H1 (cell line): ENCODE measurements around the gene CMBL. TPM values are rescaled to one million over a fixed set of nuclear protein-coding genes. Genes with fewer than 3 reads are reported as not detected.

ENCODE experiments used
- CTCF ChIA-PET: fragments of 300-600 bp; sonication (Branson Sonifier 250); formaldehyde crosslinking; loops from one replicate; lab custom pipeline; 2021; ENCODE audit not compliant: partially characterized antibody; lab: Charles Lee
- POLR2A ChIA-PET: fragments of 300-600 bp; sonication (Branson Sonifier 250); formaldehyde crosslinking; loops from one replicate; lab custom pipeline; 2021; ENCODE audit warnings: inconsistent platforms; ENCODE audit not compliant: partially characterized antibody; lab: Charles Lee
- DNase-seq, 2 experiments: peaks; one replicate each; pipeline versions ENCODE4 v3.0.0 to v3.0.0-alpha.2; 2010 to 2022; ENCODE audit warnings: low spot score in 2 of 2, low read depth in 1 of 2, mixed read lengths in 1 of 2
- FAIRE-seq: peaks from 2 replicates; lab custom pipeline; 2011; peaks lifted over from hg19 to GRCh38; lab: Jason Lieb, UNC
- H2AFZ ChIP-seq: 2 replicates; pipeline ENCODE4 v1.8.1; 2012; ENCODE audit warnings: low read length, inconsistent platforms
- H2AK5ac ChIP-seq: 2 replicates; pipeline ENCODE4 v1.6.1; 2013; ENCODE audit warnings: low read depth, low read length
- H2BK120ac ChIP-seq: replicated peaks from 2 replicates; pipeline ENCODE3; 2013; ENCODE audit warnings: low read depth, low read length, inconsistent platforms
- H2BK12ac ChIP-seq: 2 replicates; pipeline ENCODE4 v1.6.1; 2013; ENCODE audit warnings: low read depth, low read length
- H2BK15ac ChIP-seq: 2 replicates; pipeline ENCODE4 v1.6.1; 2013; ENCODE audit warnings: low read length
- H2BK20ac ChIP-seq: 2 replicates; pipeline ENCODE4 v1.6.1; 2013; ENCODE audit warnings: low read length
- H2BK5ac ChIP-seq: 2 replicates; pipeline ENCODE4 v1.6.1; 2013; ENCODE audit warnings: low read depth, low read length
- H3K14ac ChIP-seq: 2 replicates; pipeline ENCODE4 v1.6.1; 2013; ENCODE audit warnings: inconsistent platforms; ENCODE audit not compliant: insufficient read length
- H3K18ac ChIP-seq: 2 replicates; pipeline ENCODE4 v1.6.1; 2013; ENCODE audit warnings: low read length; ENCODE audit errors: extremely low read depth
- H3K23ac ChIP-seq: 2 replicates; pipeline ENCODE4 v1.6.1; 2013; ENCODE audit warnings: inconsistent platforms; ENCODE audit not compliant: insufficient read length
- H3K23me2 ChIP-seq: 2 replicates; pipeline ENCODE4 v1.6.1; 2013; ENCODE audit warnings: low read depth, low read length
- H3K27ac ChIP-seq: 2 replicates; pipeline ENCODE4 v1.6.1; 2011; ENCODE audit warnings: low read depth, low read length, inconsistent platforms
- H3K27me3 ChIP-seq, 4 experiments: replicated peaks in 1 of 4; 1 replicate in 1 of 4; 2 replicates in 3 of 4; pipeline versions ENCODE4 v1.6.1 to v1.8.1; 2011 to 2013; ENCODE audit warnings: low read length in 3 of 4, mild to moderate bottlenecking in 3 of 4, inconsistent platforms in 2 of 4, mixed read lengths in 2 of 4, moderate library complexity in 1 of 4; ENCODE audit not compliant: control insufficient read depth in 3 of 4, insufficient read depth in 3 of 4; ENCODE audit errors: extremely low read depth in 1 of 4
- H3K36me3 ChIP-seq, 4 experiments: 2 replicates each; pipeline versions ENCODE4 v1.6.1 to v1.8.1; 2011 to 2013; ENCODE audit warnings: mild to moderate bottlenecking in 4 of 4, low read length in 3 of 4, moderate library complexity in 2 of 4, control low read depth in 1 of 4, inconsistent platforms in 1 of 4; ENCODE audit not compliant: insufficient read depth in 4 of 4, control insufficient read depth in 2 of 4
- H3K4ac ChIP-seq: replicated peaks from 2 replicates; pipeline ENCODE3; 2013; ENCODE audit warnings: low read length, low read depth, mixed read lengths, inconsistent platforms; ENCODE audit not compliant: insufficient read length
- H3K4me1 ChIP-seq, 4 experiments: replicated peaks in 1 of 4; 1 replicate in 1 of 4; 2 replicates in 3 of 4; pipeline versions ENCODE4 v1.6.1 to v1.8.1; 2011 to 2013; ENCODE audit warnings: low read length in 3 of 4, inconsistent platforms in 2 of 4, mixed read lengths in 1 of 4; ENCODE audit not compliant: insufficient read depth in 4 of 4, control insufficient read depth in 3 of 4
- H3K4me2 ChIP-seq, 2 experiments: 2 replicates each; pipeline versions ENCODE4 v1.6.1 to v1.8.1; 2011 to 2013; ENCODE audit warnings: low read depth in 2 of 2, low read length in 2 of 2, control low read depth in 1 of 2, inconsistent platforms in 1 of 2, mild to moderate bottlenecking in 1 of 2; ENCODE audit not compliant: insufficient read depth in 1 of 2
- H3K4me3 ChIP-seq, 4 experiments: fragments of 200-600, 300-600 bp in 1 of 4; sonication (generic), shearing (Covaris generic), sonication (Bioruptor Twin) in 1 of 4; 2 replicates each; pipeline versions ENCODE4 v1.5.1 to v1.8.1; 2011 to 2016; ENCODE audit warnings: low read length in 4 of 4, low read depth in 3 of 4, control low read depth in 2 of 4, inconsistent platforms in 2 of 4, mild to moderate bottlenecking in 2 of 4, mixed read lengths in 1 of 4, moderate library complexity in 1 of 4; ENCODE audit not compliant: insufficient read depth in 2 of 4; ENCODE audit errors: extremely low read depth in 1 of 4
- H3K56ac ChIP-seq: replicated peaks from 2 replicates; pipeline ENCODE3; 2013; ENCODE audit warnings: low read depth, mild to moderate bottlenecking, mixed read lengths, low read length, inconsistent platforms; ENCODE audit not compliant: insufficient read length
- H3K79me1 ChIP-seq: 2 replicates; pipeline ENCODE4 v1.6.1; 2013; ENCODE audit warnings: low read depth, low read length, control low read depth
- H3K79me2 ChIP-seq, 2 experiments: 2 replicates each; pipeline versions ENCODE4 v1.6.1 to v1.8.1; 2012 to 2013; ENCODE audit warnings: low read length in 2 of 2, mild to moderate bottlenecking in 2 of 2, inconsistent platforms in 1 of 2; ENCODE audit not compliant: insufficient read depth in 2 of 2, control insufficient read depth in 1 of 2
- H3K9ac ChIP-seq, 4 experiments: replicated peaks in 1 of 4; 1 replicate in 1 of 4; 2 replicates in 3 of 4; pipeline versions ENCODE4 v1.6.1 to v1.8.1; 2011 to 2013; ENCODE audit warnings: low read depth in 3 of 4, low read length in 3 of 4, control low read depth in 2 of 4, mild to moderate bottlenecking in 2 of 4, moderate library complexity in 2 of 4, inconsistent platforms in 1 of 4; ENCODE audit errors: extremely low read depth in 1 of 4
- H3K9me3 ChIP-seq, 2 experiments: 2 replicates each; pipeline versions ENCODE4 v1.6.1 to v1.8.1; 2012 to 2013; ENCODE audit warnings: mild to moderate bottlenecking in 2 of 2, moderate library complexity in 2 of 2, control low read depth in 1 of 2, inconsistent platforms in 1 of 2, low read depth in 1 of 2, low read length in 1 of 2, mixed read lengths in 1 of 2; ENCODE audit not compliant: insufficient read depth in 2 of 2
- H4K20me1 ChIP-seq, 2 experiments: replicated peaks in 1 of 2; 2 replicates each; pipeline versions ENCODE3 to v1.8.1; 2011 to 2013; ENCODE audit warnings: inconsistent platforms in 2 of 2, low read length in 2 of 2, mild to moderate bottlenecking in 1 of 2; ENCODE audit not compliant: insufficient read depth in 2 of 2, control insufficient read depth in 1 of 2
- H4K5ac ChIP-seq: 2 replicates; pipeline ENCODE4 v1.6.1; 2013; ENCODE audit warnings: low read length, low read depth, mixed read lengths, inconsistent platforms; ENCODE audit not compliant: insufficient read length
- H4K8ac ChIP-seq: 2 replicates; pipeline ENCODE4 v1.8.0; 2013; ENCODE audit warnings: mild to moderate bottlenecking, moderate library complexity, low read length, inconsistent platforms; ENCODE audit not compliant: insufficient read depth; ENCODE audit errors: extremely low read depth
- H4K91ac ChIP-seq: replicated peaks from 2 replicates; pipeline ENCODE3; 2013; ENCODE audit warnings: low read length, mixed read lengths, inconsistent platforms; ENCODE audit not compliant: insufficient read length
- CBX8 ChIP-seq: fragments of 300-800, 300-1000 bp; sonication (generic); IDR thresholded peaks from 2 replicates; pipeline ENCODE4 v1.7.1; 2016; ENCODE audit warnings: low read depth, low read length, borderline replicate concordance
- CHD2 ChIP-seq: IDR thresholded peaks from 2 replicates; pipeline ENCODE4 v1.6.1; 2012; ENCODE audit warnings: low read length, improper control_type of control experiment
- EZH2 ChIP-seq: fragments of 200-600 bp; sonication (generic); IDR thresholded peaks from 2 replicates; pipeline ENCODE4 v1.7.1; 2012; ENCODE audit warnings: low read depth, mild to moderate bottlenecking, moderate library complexity, low read length, inconsistent platforms; ENCODE audit not compliant: severe bottlenecking
- FOSL1 ChIP-seq: IDR thresholded peaks from 2 replicates; pipeline ENCODE4 v1.6.1; 2011; ENCODE audit warnings: mild to moderate bottlenecking, low read depth, low read length, moderate library complexity; ENCODE audit not compliant: insufficient read depth
- JUN ChIP-seq: IDR thresholded peaks from 2 replicates; pipeline ENCODE4 v1.6.1; 2011; ENCODE audit warnings: low read depth, mild to moderate bottlenecking, improper control_type of control experiment, low read length
- RNF2 ChIP-seq: fragments of 200-900, 300-1000 bp; sonication (generic); IDR thresholded peaks from 2 replicates; pipeline ENCODE4 v1.7.1; 2016; ENCODE audit warnings: borderline replicate concordance, low read depth, mild to moderate bottlenecking, antibody characterized with exemption, low read length; ENCODE audit not compliant: poor library complexity, severe bottlenecking; ENCODE audit errors: missing control alignments
- SIN3A ChIP-seq, 2 experiments: IDR thresholded peaks in 1 of 2; conservative IDR thresholded peaks in 1 of 2; 2 replicates each; pipeline ENCODE4 v1.6.1; 2011 to 2012; ENCODE audit warnings: low read length in 2 of 2, improper control_type of control experiment in 1 of 2, low read depth in 1 of 2, mild to moderate bottlenecking in 1 of 2
- SP2 ChIP-seq: IDR thresholded peaks from 2 replicates; pipeline ENCODE4 v1.6.1; 2012; ENCODE audit warnings: mild to moderate bottlenecking, low read length, inconsistent platforms
- TBP ChIP-seq: IDR thresholded peaks from 2 replicates; pipeline ENCODE4 v1.6.1; 2011; ENCODE audit warnings: low read depth, low read length, improper control_type of control experiment
- WGBS, 2 experiments: shearing (Covaris generic) in 1 of 2; methylation state at CpG; one replicate each; pipeline versions ENCODE4 v1.1.6 to v1.1.7; 2013 to 2015; ENCODE audit warnings: low lambda C conversion rate in 2 of 2, mixed read lengths in 2 of 2, inconsistent platforms in 1 of 2, low coverage in 1 of 2, missing lambda C conversion rate in 1 of 2; ENCODE audit not compliant: insufficient replicate concordance in 2 of 2, insufficient coverage in 1 of 2, insufficient read length in 1 of 2; ENCODE audit errors: extremely low coverage in 1 of 2, missing lambda C conversion rate in 1 of 2; 5-methylcytosine and 5-hydroxymethylcytosine counted together
- polyA plus RNA-seq, 7 experiments: library from polyadenylated mRNA; depleted of rRNA in 3 of 7; stranded (reverse) in 5 of 7; unstranded in 2 of 7; fragments of >200 nt in 5 of 7; fragments of 200-250 nt in 2 of 7; gene quantifications; 1 replicate in 5 of 7; 2 replicates in 1 of 7; 4 replicates in 1 of 7; pipeline versions ENCODE4 v1.2.1 to v1.2.3, GENCODE V29; 2011 to 2013; ENCODE audit warnings: missing spikeins in 2 of 7, mixed read lengths in 2 of 7
- total RNA-seq: library from RNA; stranded (reverse); fragmentation: NEBNext Ultra II Directional; extraction: Animal tissue kit (Norgen Biotek cat#: 25700); gene quantifications from 2 replicates; pipeline ENCODE4 v1.2.1, GENCODE V29; 2021
- TF ChIP-seq, protein P1 (sequence below): IDR thresholded peaks from 2 replicates; pipeline ENCODE4 v1.6.1; 2012; ENCODE audit warnings: low read length, inconsistent platforms

The CMBL gene
- total and polyA plus RNA-seq, 2 of the 8 experiments (the other 6 are each of a cell fraction or from before 2014, with no cell fraction given): 27.9 to 32.1 TPM

DNA sequence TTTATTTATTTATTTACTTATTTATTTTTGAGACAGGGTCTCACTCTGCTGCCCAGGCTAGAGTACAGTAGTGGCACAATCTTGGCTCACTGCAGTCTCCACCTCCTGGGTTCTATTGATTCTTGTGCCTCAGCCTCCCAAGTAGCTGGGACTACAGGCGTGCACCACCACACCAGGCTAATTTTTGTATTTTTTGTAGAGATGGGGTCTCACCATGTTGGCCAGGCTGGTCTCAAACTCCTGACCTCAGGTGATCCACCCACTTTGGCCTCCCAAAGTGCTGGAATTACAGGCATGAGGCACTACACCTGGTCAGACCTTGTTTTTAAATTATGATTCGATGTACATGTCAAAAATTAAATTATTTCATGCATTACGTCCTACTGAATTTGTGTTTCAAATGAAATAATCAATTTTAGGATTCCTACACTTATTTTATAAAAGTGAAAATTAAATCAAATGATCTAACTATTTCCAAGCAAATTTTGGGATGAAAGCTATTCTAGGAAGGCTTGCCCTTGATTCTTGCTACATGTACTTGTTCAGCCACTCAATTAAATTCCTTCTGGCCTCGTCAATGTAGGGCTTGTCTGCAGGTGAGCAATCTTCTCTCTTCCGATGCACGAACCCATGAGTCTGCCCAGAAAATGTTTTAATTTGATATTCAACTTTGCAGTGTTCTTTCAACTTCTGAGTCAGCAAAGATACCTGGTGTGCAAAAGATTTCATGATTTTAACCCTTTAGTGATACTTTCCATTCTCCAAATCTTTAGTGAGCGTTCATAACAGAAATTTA is 27.6 kb downstream of the CMBL start:
- Histone ChIP-seq H4K8ac (no peak overlapping the region), H2BK15ac (no peak overlapping the region), H3K36me3 (no peaks in the 10 kb centered on the region; a peak in 1 of 8 replicates), H3K18ac (no peak overlapping the region), H3K4me2 (no peak overlapping the region), H4K20me1 (no peaks in the 10 kb centered on the region), H2BK5ac (no peak overlapping the region), H3K79me1 (no peaks in the 10 kb centered on the region), H2AK5ac (no peak overlapping the region), H3K79me2 (no peaks in the 10 kb centered on the region), H3K27me3 (no peaks in the 10 kb centered on the region), H2BK20ac (no peak overlapping the region), H3K4me3 (no peak overlapping the region), H2BK12ac (no peak overlapping the region), H3K9ac (no peak overlapping the region), H3K4me1 (peaks cover 0 to 10% (median 2%) of the 10 kb centered on the region in 4 experiments; a peak in 3 of 7 replicates), H3K4ac (no peak overlapping the region), H3K9me3 (no peaks in the 10 kb centered on the region), H3K23me2 (no peaks in the 10 kb centered on the region), H4K5ac (no peak overlapping the region), H3K56ac (no peak overlapping the region), H2AFZ (no peak overlapping the region), H3K23ac (no peak overlapping the region), H2BK120ac (no peak overlapping the region), H3K27ac (no peak overlapping the region), H4K91ac (no peak overlapping the region), H3K14ac (no peak overlapping the region)
- POLR2A ChIA-PET: interaction anchor here (1.4 to 2.1 kb wide), 2 partner anchors 19 to 30 kb away, joined by 3 to 5 read pairs; partner anchors contain the start of genes ATPSCKMT and CCT5
- no peak for DNase-seq
- WGBS, 2 experiments: 81% methylated on average over 7 of the region's 7 CpGs; no CpG with 5 or more reads in 1 of the 2 experiments
- CTCF ChIA-PET: interaction anchor here (1.3 to 2.0 kb wide), 2 partner anchors 12 to 143 kb away, joined by 4 to 8 read pairs; no protein-coding TSS in a partner anchor
- FAIRE-seq: no peak
- TF ChIP-seq SP2: no peak
- TF ChIP-seq TBP: no peak
- TF ChIP-seq, protein P1, sequence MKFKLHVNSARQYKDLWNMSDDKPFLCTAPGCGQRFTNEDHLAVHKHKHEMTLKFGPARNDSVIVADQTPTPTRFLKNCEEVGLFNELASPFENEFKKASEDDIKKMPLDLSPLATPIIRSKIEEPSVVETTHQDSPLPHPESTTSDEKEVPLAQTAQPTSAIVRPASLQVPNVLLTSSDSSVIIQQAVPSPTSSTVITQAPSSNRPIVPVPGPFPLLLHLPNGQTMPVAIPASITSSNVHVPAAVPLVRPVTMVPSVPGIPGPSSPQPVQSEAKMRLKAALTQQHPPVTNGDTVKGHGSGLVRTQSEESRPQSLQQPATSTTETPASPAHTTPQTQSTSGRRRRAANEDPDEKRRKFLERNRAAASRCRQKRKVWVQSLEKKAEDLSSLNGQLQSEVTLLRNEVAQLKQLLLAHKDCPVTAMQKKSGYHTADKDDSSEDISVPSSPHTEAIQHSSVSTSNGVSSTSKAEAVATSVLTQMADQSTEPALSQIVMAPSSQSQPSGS: no peak
- TF ChIP-seq EZH2: no peak
- no peak for TF ChIP-seq JUN
- TF ChIP-seq RNF2: no peak
- TF ChIP-seq FOSL1: no peak
- TF ChIP-seq CHD2: no peak
- TF ChIP-seq CBX8: no peak
- no peak for TF ChIP-seq SIN3A (conservative IDR thresholded peaks at IDR 0.05 in 1 of 2, IDR thresholded peaks at IDR 0.05 in 1 of 2; ENCODE audit: low read depth in 1 of 2, low read length in 2 of 2)
